SK-N-SH (cell line): ENCODE data around the gene PAPPA2. TPM values are rescaled to one million over a fixed set of nuclear protein-coding genes. Genes with fewer than 3 reads are reported as not detected.

Source experiments
- CTCF ChIA-PET: fragments of 300-600, 350-600 bp; formaldehyde crosslinking; extraction: SDS; loops from one replicate; lab custom pipeline; 2021; lab: Yijun Ruan, JAX
- POLR2A ChIA-PET: fragments of 350-600 bp; sonication (Branson Sonifier 250); formaldehyde crosslinking; extraction: SDS; loops from one replicate; lab custom pipeline; 2020; ENCODE audit warnings: antibody characterized with exemption, inconsistent platforms; lab: Yijun Ruan, JAX
- DNase-seq: peaks from one replicate; pipeline ENCODE4 v3.0.0; 2012
- H2AFZ ChIP-seq: fragments of 200-600 bp; sonication (generic); 2 replicates; pipeline ENCODE4 v1.8.1; 2016; ENCODE audit warnings: antibody characterized with exemption, mild to moderate bottlenecking, low read depth
- H3F3A ChIP-seq: fragments of 200-600 bp; sonication (generic); replicated peaks from 2 replicates; pipeline ENCODE3; 2016; ENCODE audit warnings: antibody characterized with exemption, mild to moderate bottlenecking; ENCODE audit not compliant: insufficient read depth
- H3K27ac ChIP-seq, 2 experiments: fragments of 200-500 bp in 1 of 2; fragments of 200-600 bp in 1 of 2; sonication (Bioruptor generic) in 1 of 2; sonication (generic), shearing (Covaris generic) in 1 of 2; 2 replicates each; pipeline versions ENCODE4 v1.5.1 to v1.6.1; 2014 to 2016; ENCODE audit warnings: low read depth in 2 of 2, inconsistent platforms in 1 of 2, low read length in 1 of 2, mild to moderate bottlenecking in 1 of 2, mixed read lengths in 1 of 2
- H3K27me3 ChIP-seq: fragments of 200-600 bp; sonication (generic), shearing (Covaris generic); 2 replicates; pipeline ENCODE4 v1.6.1; 2016; ENCODE audit warnings: mixed run types; ENCODE audit not compliant: insufficient read depth
- H3K36me3 ChIP-seq, 2 experiments: fragments of 200-500 bp in 1 of 2; fragments of 200-600 bp in 1 of 2; sonication (Bioruptor generic) in 1 of 2; sonication (generic) in 1 of 2; replicated peaks in 1 of 2; 2 replicates each; pipeline versions ENCODE3 to v1.5.1; 2014 to 2016; ENCODE audit warnings: low read length in 1 of 2, mild to moderate bottlenecking in 1 of 2; ENCODE audit not compliant: insufficient read depth in 2 of 2, control insufficient read depth in 1 of 2
- H3K4me1 ChIP-seq, 2 experiments: fragments of 200-500 bp in 1 of 2; fragments of 200-600 bp in 1 of 2; sonication (Bioruptor generic) in 1 of 2; sonication (generic), shearing (Covaris generic) in 1 of 2; 2 replicates each; pipeline versions ENCODE4 v1.5.1 to v1.6.1; 2014 to 2016; ENCODE audit warnings: low read depth in 1 of 2, low read length in 1 of 2, mixed run types in 1 of 2; ENCODE audit not compliant: insufficient read depth in 2 of 2, control insufficient read depth in 1 of 2
- H3K4me2 ChIP-seq: fragments of 200-600 bp; sonication (generic), shearing (Covaris generic); 2 replicates; pipeline ENCODE4 v1.6.1; 2017; ENCODE audit warnings: mixed run types
- H3K4me3 ChIP-seq, 2 experiments: fragments of 200-500 bp in 1 of 2; fragments of 200-600 bp in 1 of 2; sonication (Bioruptor generic) in 1 of 2; sonication (generic), shearing (Covaris generic) in 1 of 2; 2 replicates each; pipeline versions ENCODE4 v1.5.1 to v1.8.1; 2014 to 2016; ENCODE audit warnings: low read depth in 2 of 2, inconsistent platforms in 1 of 2, low read length in 1 of 2, mild to moderate bottlenecking in 1 of 2, mixed read lengths in 1 of 2, moderate library complexity in 1 of 2
- H3K79me2 ChIP-seq: fragments of 200-600 bp; sonication (generic); 2 replicates; pipeline ENCODE4 v1.8.1; 2017; ENCODE audit warnings: mild to moderate bottlenecking; ENCODE audit not compliant: insufficient read depth
- H3K9ac ChIP-seq: fragments of 200-600 bp; sonication (generic); 2 replicates; pipeline ENCODE4 v1.6.1; 2017; ENCODE audit warnings: mixed run types
- H3K9me2 ChIP-seq: fragments of 200-600 bp; sonication (generic); 2 replicates; pipeline ENCODE4 v1.6.1; 2017; ENCODE audit warnings: mixed run types
- H3K9me3 ChIP-seq: fragments of 200-600 bp; sonication (generic); 2 replicates; pipeline ENCODE4 v1.6.1; 2017; ENCODE audit warnings: mixed run types, mild to moderate bottlenecking, moderate library complexity
- H4K20me1 ChIP-seq: fragments of 200-600 bp; sonication (generic); 2 replicates; pipeline ENCODE4 v1.6.1; 2017; ENCODE audit warnings: mild to moderate bottlenecking, mixed run types; ENCODE audit not compliant: insufficient read depth
- ELF1 ChIP-seq: IDR thresholded peaks from 2 replicates; pipeline ENCODE4 v1.4.0; 2012
- FOXM1 ChIP-seq: IDR thresholded peaks from 2 replicates; pipeline ENCODE4 v1.4.0; 2012; ENCODE audit warnings: low read depth, mild to moderate bottlenecking
- JUND ChIP-seq: IDR thresholded peaks from 2 replicates; pipeline ENCODE4 v1.4.0; 2012
- RCOR1 ChIP-seq: fragments of 150-350 bp; IDR thresholded peaks from 2 replicates; pipeline ENCODE4 v1.6.1; 2017; ENCODE audit warnings: antibody characterized with exemption, low read length
- REST ChIP-seq: IDR thresholded peaks from 2 replicates; pipeline ENCODE4 v1.6.1; 2012; ENCODE audit warnings: mild to moderate bottlenecking, low read depth, low read length, moderate library complexity
- RXRA ChIP-seq: IDR thresholded peaks from 2 replicates; pipeline ENCODE4 v1.4.0; 2012; ENCODE audit warnings: low read depth, mild to moderate bottlenecking, borderline replicate concordance
- TAF1 ChIP-seq: IDR thresholded peaks from 2 replicates; pipeline ENCODE4 v1.6.1; 2012; ENCODE audit warnings: low read depth, mild to moderate bottlenecking, low read length, moderate library complexity, borderline replicate concordance
- TEAD4 ChIP-seq: IDR thresholded peaks from 2 replicates; pipeline ENCODE4 v1.4.0; 2012; ENCODE audit warnings: mild to moderate bottlenecking, borderline replicate concordance; ENCODE audit not compliant: insufficient read depth
- YY1 ChIP-seq: IDR thresholded peaks from 2 replicates; pipeline ENCODE4 v1.4.0; 2012; ENCODE audit warnings: low read depth, mild to moderate bottlenecking
- ZBTB33 ChIP-seq: IDR thresholded peaks from 2 replicates; pipeline ENCODE4 v1.4.0; 2012; ENCODE audit warnings: low read depth, borderline replicate concordance
- WGBS: methylation state at CpG from one replicate; pipeline ENCODE4 v1.1.6; 2017; ENCODE audit warnings: low lambda C conversion rate; 5-methylcytosine and 5-hydroxymethylcytosine counted together
- polyA plus RNA-seq, 3 experiments: library from polyadenylated mRNA; depleted of rRNA; stranded (reverse); fragments of >200 nt; gene quantifications; 2 replicates each; pipeline ENCODE4 v1.2.3, GENCODE V29; 2012

The PAPPA2 gene
- polyA plus RNA-seq, 1 of the 3 experiments (the other 2 are of a cell fraction), result 0.02 TPM

- no peak overlapping the region for H3K9ac ChIP-seq
- H3K9me2 ChIP-seq, result no peaks in the 10 kb centered on the region
- no peak for DNase-seq
- H3K4me2 ChIP-seq, result no peak overlapping the region
- ChIA-PET CTCF (interaction anchor here (0.9 to 2.9 kb wide), 4 partner anchors 8 to 1179 kb away, joined by 3 to 22 read pairs (median 4); no protein-coding TSS in a partner anchor), POLR2A (interaction anchor here (0.5 kb wide), 1 partner anchor 13 kb away, joined by 3 read pairs; no protein-coding TSS in a partner anchor)
- H3K9me3 ChIP-seq, result no peaks in the 10 kb centered on the region
- no peaks in the 10 kb centered on the region for H3F3A ChIP-seq
- H3K4me1 ChIP-seq, result no peaks in the 10 kb centered on the region; a peak in 1 of 4 replicates
- H3K79me2 ChIP-seq, result no peaks in the 10 kb centered on the region
- no peaks in the 10 kb centered on the region for H4K20me1 ChIP-seq
- no peaks in the 10 kb centered on the region for H3K36me3 ChIP-seq
- TF ChIP-seq ZBTB33, result no peak
- TF ChIP-seq TEAD4, result no peak
- no peak for TF ChIP-seq RXRA
- TF ChIP-seq FOXM1, result no peak
- TF ChIP-seq, all 33 proteins: peak for 0
- Histone ChIP-seq H2AFZ (no peak overlapping the region), H3K27me3 (no peaks in the 10 kb centered on the region; the same call in 1 of the 2 replicates), H3K4me3 (no peak overlapping the region), H3K27ac (no peak overlapping the region)
- WGBS, result 3% methylated on average over 7 of the region's 7 CpGs
Measured at GRCh38 chr1:176552999-176553398, 90.0 kb downstream of the PAPPA2 start.

GRCh38 chr1:176556288-176556687, 93.3 kb downstream of the PAPPA2 start:
- no peak overlapping the region for H3K27ac ChIP-seq
- no peaks in the 10 kb centered on the region; the same call in 1 of the 2 replicates for H3K27me3 ChIP-seq
- H3K4me3 ChIP-seq, result no peak overlapping the region
- ChIA-PET CTCF (interaction anchor here (0.9 to 5.9 kb wide), 2 partner anchors 284 to 325 kb away, joined by 3 to 147 read pairs; no protein-coding TSS in a partner anchor), POLR2A (no interaction called here)
- no peak overlapping the region for H3K4me2 ChIP-seq
- H3K4me1 ChIP-seq, result no peaks in the 10 kb centered on the region; a peak in 1 of 4 replicates
- H3K36me3 ChIP-seq, result no peaks in the 10 kb centered on the region
- H3K9me3 ChIP-seq, result no peaks in the 10 kb centered on the region
- WGBS, result 14% methylated on average over 6 of the region's 6 CpGs
- no peak overlapping the region for H3K9ac ChIP-seq
- H3K79me2 ChIP-seq, result no peaks in the 10 kb centered on the region
- H4K20me1 ChIP-seq, result no peaks in the 10 kb centered on the region
- H3K9me2 ChIP-seq, result no peaks in the 10 kb centered on the region
- DNase-seq, result no peak
- H2AFZ ChIP-seq, result no peak overlapping the region
- no peaks in the 10 kb centered on the region for H3F3A ChIP-seq
- TF ChIP-seq ELF1, result no peak
- TF ChIP-seq JUND, result no peak
- no peak for TF ChIP-seq RCOR1
- no peak for TF ChIP-seq YY1

- WGBS, result 57% methylated on average over 1 of the region's 2 CpGs
- H3K4me3 ChIP-seq, result no peak overlapping the region
- H3K27me3 ChIP-seq, result no peaks in the 10 kb centered on the region
- CTCF ChIA-PET, result interaction anchor here (1.0 to 7.4 kb wide), 6 partner anchors 10 to 322 kb away, joined by 3 to 147 read pairs (median 40); no protein-coding TSS in a partner anchor
- H3K27ac ChIP-seq, result no peak overlapping the region
- no peaks in the 10 kb centered on the region for H3K36me3 ChIP-seq
- no peaks in the 10 kb centered on the region for H4K20me1 ChIP-seq
- no peak overlapping the region for H3K9ac ChIP-seq
- no peaks in the 10 kb centered on the region; a peak in 1 of 4 replicates for H3K4me1 ChIP-seq
- H3K9me2 ChIP-seq, result no peaks in the 10 kb centered on the region
- no peak overlapping the region for H3K4me2 ChIP-seq
- no peak for TF ChIP-seq TAF1
- no peak for TF ChIP-seq TEAD4
- TF ChIP-seq FOXM1, result no peak
- TF ChIP-seq REST, result no peak
- TF ChIP-seq, all 33 proteins: peak for 0
- Histone ChIP-seq H2AFZ (no peak overlapping the region), H3K79me2 (no peaks in the 10 kb centered on the region), H3F3A (no peaks in the 10 kb centered on the region), H3K9me3 (no peaks in the 10 kb centered on the region)
- POLR2A ChIA-PET, result no interaction called here
- no peak for DNase-seq
Measured at GRCh38 chr1:176557543-176558258, 94.7 kb downstream of the PAPPA2 start.
